Astrocyte of the spinal cord (primary cell): ENCODE data around the gene PWWP2B.

Experiments
- DNase-seq: peaks from one replicate; pipeline ENCODE4 v3.0.0; 2011; ENCODE audit warnings: low read depth, low spot score
- H3K4me3 ChIP-seq: 2 replicates; pipeline ENCODE4 v1.5.1; 2011; ENCODE audit warnings: low read depth, mild to moderate bottlenecking, low read length, moderate library complexity
- CTCF ChIP-seq: IDR thresholded peaks from 2 replicates; pipeline ENCODE4 v1.5.1; 2012; ENCODE audit warnings: low read depth, mild to moderate bottlenecking, low read length, inconsistent platforms
- in situ Hi-C: cut with HindIII; loops from 2 replicates; pipeline ENCODE4 v1.10.0; 2017; ENCODE audit warnings: low sequenced_read_pairs

Gene PWWP2B

GRCh38 chr10:132393695-132394181 is 3.3 kb upstream of the PWWP2B start:
- no peak overlapping the region for H3K4me3 ChIP-seq
- no peak for DNase-seq
- in situ Hi-C loops, result no loop called here
- TF ChIP-seq CTCF, result no peak

GRCh38 chr10:132394201-132394811 is 2.7 kb upstream of the PWWP2B start:
- TF ChIP-seq CTCF, result no peak
- in situ Hi-C loops, result no loop called here
- no peak for DNase-seq
- H3K4me3 ChIP-seq, result no peak overlapping the region

- no peak overlapping the region for H3K4me3 ChIP-seq
- in situ Hi-C loops, result no loop called here
- no peak for TF ChIP-seq CTCF
- DNase-seq, result no peak
These were observed 1.9 kb upstream of the PWWP2B start for GRCh38 chr10:132394936-132395703.

- in situ Hi-C loops, result no loop called here
- H3K4me3 ChIP-seq, result peak overlapping the region; percentile 27
- TF ChIP-seq CTCF, result peak; percentile 0
- no peak for DNase-seq
These were observed 1.1 kb upstream of the PWWP2B start for GRCh38 chr10:132395704-132396493.

- in situ Hi-C loops, result no loop called here
- peak overlapping the region; percentile 27 for H3K4me3 ChIP-seq
- no peak for TF ChIP-seq CTCF
- no peak for DNase-seq
These were observed 435 bp upstream of the PWWP2B start for GRCh38 chr10:132396494-132397035.
